HepG2 (cell line): ENCODE data around the gene NUDT1. TPM values are rescaled to one million over a fixed set of nuclear protein-coding genes. Genes with fewer than 3 reads are reported as not detected.

Source experiments
- ATAC-seq: fragments of 200-7000 bp; cut with Tn5 transposase; 3 replicates; pipeline ENCODE4 v1.9.1; 2020; ENCODE audit warnings: mild to moderate bottlenecking, moderate library complexity
- BruUV-seq: library from RNA; stranded (reverse); fragments of 400-500 nt; replicated peaks from 2 replicates; lab custom pipeline; 2021; lab: Mats Ljungman, UMichigan
- CTCF ChIA-PET: fragments of 300-600 bp; formaldehyde crosslinking; extraction: SDS; loops from one replicate; lab custom pipeline; 2021; ENCODE audit warnings: low total read pairs, inconsistent platforms, low intra/inter-chr PET ratio; lab: Yijun Ruan, JAX
- POLR2A ChIA-PET: fragments of 350-600 bp; sonication (Branson Sonifier 250); formaldehyde crosslinking; loops from one replicate; lab custom pipeline; 2020; ENCODE audit warnings: antibody characterized with exemption, inconsistent platforms; lab: Yijun Ruan, JAX
- DNase-seq: peaks from one replicate; pipeline ENCODE4 v3.0.0-alpha.2; 2015; ENCODE audit warnings: low spot score
- FAIRE-seq: peaks from 3 replicates; lab custom pipeline; 2011; peaks lifted over from hg19 to GRCh38; lab: Jason Lieb, UNC
- H2AFZ ChIP-seq: one replicate; pipeline ENCODE4 v1.6.1; 2011; ENCODE audit warnings: low read length, inconsistent platforms
- H3K27ac ChIP-seq: fragments of 300-600 bp; 3 replicates; pipeline ENCODE4 v1.8.0; 2011; ENCODE audit warnings: mixed run types, mild to moderate bottlenecking, mixed read lengths, low read length, inconsistent platforms; ENCODE audit not compliant: insufficient read depth; ENCODE audit errors: extremely low read length
- H3K27me3 ChIP-seq, 2 experiments: fragments of 200-600 bp in 1 of 2; 2 replicates in 1 of 2; 3 replicates in 1 of 2; pipeline versions ENCODE4 v1.6.0 to v1.8.0; 2011; ENCODE audit warnings: low read length in 2 of 2, mild to moderate bottlenecking in 2 of 2, moderate library complexity in 2 of 2, inconsistent platforms in 1 of 2; ENCODE audit not compliant: insufficient read depth in 2 of 2, control insufficient read depth in 1 of 2
- H3K36me3 ChIP-seq, 2 experiments: fragments of 200-600 bp in 1 of 2; replicated peaks in 1 of 2; 2 replicates in 1 of 2; 3 replicates in 1 of 2; pipeline versions ENCODE4 v1.5.1 to v1.8.0; 2011; ENCODE audit warnings: low read length in 2 of 2, inconsistent platforms in 1 of 2; ENCODE audit not compliant: insufficient read depth in 2 of 2, control insufficient read depth in 1 of 2
- H3K4me1 ChIP-seq: 2 replicates; pipeline ENCODE4 v1.5.1; 2012; ENCODE audit warnings: low read length, inconsistent platforms; ENCODE audit not compliant: insufficient read depth
- H3K4me2 ChIP-seq: 2 replicates; pipeline ENCODE4 v1.6.0; 2011; ENCODE audit warnings: low read depth, low read length, inconsistent platforms
- H3K4me3 ChIP-seq, 3 experiments: fragments of 200-600 bp in 1 of 3; sonication (generic), shearing (Covaris generic) in 1 of 3; replicated peaks in 1 of 3; 2 replicates each; pipeline ENCODE4 v1.5.1; 2011 to 2016; ENCODE audit warnings: low read length in 3 of 3, inconsistent platforms in 2 of 3, low read depth in 2 of 3, mild to moderate bottlenecking in 2 of 3, control low read depth in 1 of 3, mixed read lengths in 1 of 3; ENCODE audit not compliant: insufficient read depth in 1 of 3
- H3K79me2 ChIP-seq: one replicate; pipeline ENCODE4 v1.6.1; 2011; ENCODE audit warnings: low read length, inconsistent platforms; ENCODE audit not compliant: insufficient read depth
- H3K9ac ChIP-seq: 2 replicates; pipeline ENCODE4 v1.6.0; 2011; ENCODE audit warnings: mild to moderate bottlenecking, low read depth, low read length, inconsistent platforms; ENCODE audit not compliant: insufficient read depth
- H3K9me3 ChIP-seq: 2 replicates; pipeline ENCODE4 v1.5.1; 2012; ENCODE audit warnings: mild to moderate bottlenecking, low read length
- H4K20me1 ChIP-seq: 2 replicates; pipeline ENCODE4 v1.6.0; 2011; ENCODE audit warnings: inconsistent platforms, mild to moderate bottlenecking, low read length, moderate library complexity; ENCODE audit not compliant: insufficient read depth
- CAMTA2 ChIP-seq: sonication (generic); formaldehyde crosslinking; IDR thresholded peaks from 2 replicates; pipeline ENCODE4 v1.4.0; 2020; ENCODE audit warnings: mild to moderate bottlenecking, missing genetic modification reagents, borderline replicate concordance
- KDM3A ChIP-seq: IDR thresholded peaks from 2 replicates; pipeline ENCODE4 v1.6.1; 2018; ENCODE audit warnings: low read depth, missing compliant biosample characterization
- RAD51 ChIP-seq: fragments of 450-650 bp; IDR thresholded peaks from 2 replicates; pipeline ENCODE4 v1.6.1; 2016; ENCODE audit warnings: borderline replicate concordance
- RCOR2 ChIP-seq: IDR thresholded peaks from 2 replicates; pipeline ENCODE4 v1.6.1; 2016; ENCODE audit warnings: missing biosample characterization, missing genetic modification reagents
- SOX6 ChIP-seq, 2 experiments: fragments of 450-650 bp in 1 of 2; sonication (generic) in 1 of 2; formaldehyde crosslinking in 1 of 2; IDR thresholded peaks; 2 replicates each; pipeline versions ENCODE4 v1.4.0 to v1.6.1; 2017 to 2020; ENCODE audit warnings: antibody characterized with exemption in 1 of 2, mild to moderate bottlenecking in 1 of 2, missing genetic modification reagents in 1 of 2
- TCF7 ChIP-seq: sonication (generic); IDR thresholded peaks from 2 replicates; pipeline ENCODE4 v1.6.1; 2016; ENCODE audit warnings: antibody characterized with exemption, low read depth
- THYN1 ChIP-seq: sonication (generic); formaldehyde crosslinking; IDR thresholded peaks from 2 replicates; pipeline ENCODE4 v1.8.1; 2023; ENCODE audit warnings: low read depth, mild to moderate bottlenecking, moderate library complexity, missing genetic modification reagents, borderline replicate concordance
- XBP1 ChIP-seq: sonication (generic); formaldehyde crosslinking; IDR thresholded peaks from 2 replicates; pipeline ENCODE4 v1.5.0; 2020; ENCODE audit warnings: missing genetic modification reagents
- ZNF264 ChIP-seq: sonication (generic); formaldehyde crosslinking; IDR thresholded peaks from 2 replicates; pipeline ENCODE4 v1.4.0; 2020; ENCODE audit warnings: missing genetic modification reagents
- ZNF556 ChIP-seq: sonication (generic); formaldehyde crosslinking; IDR thresholded peaks from 2 replicates; pipeline ENCODE4 v1.4.0; 2020; ENCODE audit warnings: mild to moderate bottlenecking, missing genetic modification reagents, borderline replicate concordance
- ZNF883 ChIP-seq: sonication (generic); formaldehyde crosslinking; IDR thresholded peaks from 2 replicates; pipeline ENCODE4 v1.5.1; 2020; ENCODE audit warnings: mild to moderate bottlenecking, missing genetic modification reagents; ENCODE audit errors: not compliant biosample characterization
- ZSCAN29 ChIP-seq: sonication (generic); formaldehyde crosslinking; conservative IDR thresholded peaks from 2 replicates; pipeline ENCODE4 v1.4.0; 2020; ENCODE audit warnings: mild to moderate bottlenecking, missing genetic modification reagents
- WGBS: methylation state at CpG from one replicate; pipeline ENCODE4 v1.1.6; 2017; ENCODE audit warnings: low lambda C conversion rate; 5-methylcytosine and 5-hydroxymethylcytosine counted together
- in situ Hi-C: cut with HindIII; loops from 2 replicates; pipeline ENCODE4 v1.10.0; 2017; ENCODE audit warnings: low pct_unique_long_range_greater_than_20kb; ENCODE audit not compliant: extremely low pct_ligation_motif_present
- intact Hi-C: fragments of 100-400 bp; cut with micrococcal nuclease; formaldehyde crosslinking; loops from one replicate; pipeline ENCODE4 v1.10.0; 2022; ENCODE audit not compliant: unreplicated experiment
- polyA plus RNA-seq, 8 experiments: library from polyadenylated mRNA; depleted of rRNA in 3 of 8; stranded (reverse) in 7 of 8; unstranded in 1 of 8; fragments of >200 nt; fragmentation: Illumina TruSeq in 4 of 8; extraction: Trizol in 4 of 8; gene quantifications; 2 replicates each; pipeline versions ENCODE4 v1.2.1 to v1.2.3, GENCODE V29; 2011 to 2016; ENCODE audit warnings: low read depth in 4 of 8, missing spikeins in 1 of 8, mixed read lengths in 1 of 8; ENCODE audit not compliant: insufficient read depth in 1 of 8
- total RNA-seq, 5 experiments: library from RNA; depleted of rRNA; stranded (reverse); fragments of >200 nt; fragmentation: Illumina TruSeq; extraction: Trizol; gene quantifications; 2 replicates each; pipeline ENCODE4 v1.2.3, GENCODE V29; 2016; ENCODE audit warnings: low read depth in 1 of 5
- TF ChIP-seq, protein P1 (sequence below): sonication (generic); formaldehyde crosslinking; IDR thresholded peaks from 2 replicates; pipeline ENCODE4 v1.5.0; 2020; ENCODE audit warnings: mild to moderate bottlenecking, missing genetic modification reagents

NUDT1 gene
- total and polyA plus RNA-seq, 2 of the 13 experiments (the other 11 are each of a cell fraction or from before 2014, with no cell fraction given): 9.1 to 26.8 TPM

GRCh38 chr7:2192831-2193534, 49.0 kb upstream of the NUDT1 start (continued):
- no peak for TF ChIP-seq XBP1 (CRISPR knock-in tag)
- no peak for TF ChIP-seq ZSCAN29 (CRISPR knock-in tag)
- TF ChIP-seq, protein P1, sequence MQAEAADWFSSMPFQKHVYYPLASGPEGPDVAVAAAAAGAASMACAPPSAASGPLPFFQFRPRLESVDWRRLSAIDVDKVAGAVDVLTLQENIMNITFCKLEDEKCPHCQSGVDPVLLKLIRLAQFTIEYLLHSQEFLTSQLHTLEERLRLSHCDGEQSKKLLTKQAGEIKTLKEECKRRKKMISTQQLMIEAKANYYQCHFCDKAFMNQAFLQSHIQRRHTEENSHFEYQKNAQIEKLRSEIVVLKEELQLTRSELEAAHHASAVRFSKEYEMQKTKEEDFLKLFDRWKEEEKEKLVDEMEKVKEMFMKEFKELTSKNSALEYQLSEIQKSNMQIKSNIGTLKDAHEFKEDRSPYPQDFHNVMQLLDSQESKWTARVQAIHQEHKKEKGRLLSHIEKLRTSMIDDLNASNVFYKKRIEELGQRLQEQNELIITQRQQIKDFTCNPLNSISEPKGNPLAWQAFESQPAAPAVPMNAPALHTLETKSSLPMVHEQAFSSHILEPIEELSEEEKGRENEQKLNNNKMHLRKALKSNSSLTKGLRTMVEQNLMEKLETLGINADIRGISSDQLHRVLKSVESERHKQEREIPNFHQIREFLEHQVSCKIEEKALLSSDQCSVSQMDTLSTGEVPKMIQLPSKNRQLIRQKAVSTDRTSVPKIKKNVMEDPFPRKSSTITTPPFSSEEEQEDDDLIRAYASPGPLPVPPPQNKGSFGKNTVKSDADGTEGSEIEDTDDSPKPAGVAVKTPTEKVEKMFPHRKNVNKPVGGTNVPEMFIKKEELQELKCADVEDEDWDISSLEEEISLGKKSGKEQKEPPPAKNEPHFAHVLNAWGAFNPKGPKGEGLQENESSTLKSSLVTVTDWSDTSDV (CRISPR knock-in tag): no peak
- TF ChIP-seq TCF7: no peak
- TF ChIP-seq KDM3A (CRISPR knock-in tag): no peak
- no peak for TF ChIP-seq RAD51
- TF ChIP-seq CAMTA2 (CRISPR knock-in tag): no peak
- no peak for TF ChIP-seq ZNF264 (CRISPR knock-in tag)

- ATAC-seq (no peak), FAIRE-seq (no peak), DNase-seq (no peak)
- no peak overlapping the region for H3K4me3 ChIP-seq
- H3K9ac ChIP-seq: no peak overlapping the region
- peaks cover 8% of the 10 kb centered on the region for H3K79me2 ChIP-seq
- no peaks in the 10 kb centered on the region for H3K27me3 ChIP-seq
- WGBS: 96% methylated on average over 14 of the region's 19 CpGs
- no peaks in the 10 kb centered on the region for H4K20me1 ChIP-seq
- H3K27ac ChIP-seq: no peak overlapping the region
- ChIA-PET POLR2A (no interaction called here), CTCF (no interaction called here)
- H3K4me2 ChIP-seq: no peak overlapping the region
- intact Hi-C loops: no loop called here
- no TSS peak for BruUV-seq
- H2AFZ ChIP-seq: no peak overlapping the region
- 0 out of 2 replicates have a peak, but pooled peaks cover 8% of the 10 kb centered on the region for H3K4me1 ChIP-seq
- peaks cover 8% of the 10 kb centered on the region for H3K9me3 ChIP-seq
- peaks cover 24 to 43% of the 10 kb centered on the region in 2 experiments; a peak in 4 of 5 replicates for H3K36me3 ChIP-seq
- in situ Hi-C loops: no loop called here
- TF ChIP-seq ZNF556 (CRISPR knock-in tag) (no peak), THYN1 (CRISPR knock-in tag) (no peak), RCOR2 (CRISPR knock-in tag) (no peak), ZNF883 (CRISPR knock-in tag) (no peak), SOX6 (IDR thresholded peaks at IDR 0.05) (no peak), SOX6 (CRISPR knock-in tag; IDR thresholded peaks at IDR 0.05) (no peak)
Measured at GRCh38 chr7:2193575-2194305, 48.3 kb upstream of the NUDT1 start.
